ENCODE results near the gene MRPS6. TPM values are rescaled to one million over a fixed set of nuclear protein-coding genes. Genes with fewer than 3 reads are reported as not detected.

The MRPS6 gene
- total and polyA plus RNA-seq, 10 of the 15 experiments (the other 5 are each of a cell fraction or from before 2014, with no cell fraction given): 32.5 to 232 (median 90.3) TPM

DNA sequence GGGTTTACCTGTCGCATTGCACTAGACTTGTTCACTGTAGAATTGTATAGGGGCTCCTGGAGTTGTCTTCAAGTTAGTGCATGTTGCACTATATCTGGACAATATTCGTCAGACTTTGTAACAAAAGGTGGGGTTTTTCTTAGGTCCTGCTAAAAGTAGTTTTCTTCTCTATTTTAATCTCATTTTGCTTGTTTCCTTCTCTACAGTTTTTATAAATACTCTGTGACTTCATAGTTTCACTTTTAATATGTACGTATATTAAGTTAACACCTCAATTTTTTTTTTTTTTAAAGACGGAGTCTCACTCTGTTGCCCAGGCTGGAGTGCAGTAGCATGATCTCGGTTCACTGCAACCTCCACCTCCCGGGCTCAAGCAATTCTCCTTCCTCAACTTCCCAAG, 26.5 kb upstream of the MRPS6 start (continued):
- TF ChIP-seq MEF2A (IDR thresholded peaks at IDR 0.05; ENCODE audit: insufficient read depth, low read depth, low read length) (peak; percentile 97), TAF1 (IDR thresholded peaks at IDR 0.05; ENCODE audit: borderline replicate concordance, low read depth, low read length) (no peak), NFXL1 (IDR thresholded peaks at IDR 0.05; ENCODE audit: borderline replicate concordance) (no peak), POLR2AphosphoS2 (IDR thresholded peaks at IDR 0.05; ENCODE audit: low read depth, low read length) (no peak), RFX5 (IDR thresholded peaks at IDR 0.05; ENCODE audit: low read depth, low read length) (no peak), SPI1 (IDR thresholded peaks at IDR 0.05; ENCODE audit: borderline replicate concordance, insufficient read depth, low read depth, low read length) (no peak), EP300 (IDR thresholded peaks at IDR 0.05; ENCODE audit: borderline replicate concordance in 1 of 2, control insufficient read depth in 1 of 2, low read depth in 2 of 2, low read length in 2 of 2) (peak in 1 of 2 experiments; percentile 39; a peak in 1 of 4 replicates), CHD1 (IDR thresholded peaks at IDR 0.05; ENCODE audit: low read depth, low read length) (no peak), TCF3 (IDR thresholded peaks at IDR 0.05; ENCODE audit: borderline replicate concordance, insufficient read depth, low read depth, low read length) (no peak), TBL1XR1 (IDR thresholded peaks at IDR 0.05; ENCODE audit: low read depth, low read length) (0 out of 2 replicates have a peak, but pooled peaks have one; percentile 41), TCF12 (IDR thresholded peaks at IDR 0.05; ENCODE audit: low read depth, low read length) (no peak), YBX1 (IDR thresholded peaks at IDR 0.05) (no peak), SMAD5 (IDR thresholded peaks at IDR 0.05; ENCODE audit: low read depth) (no peak), NFIC (IDR thresholded peaks at IDR 0.05; ENCODE audit: low read depth, low read length) (peak; percentile 74; the same call in 1 of the 2 replicates)
- TF ChIP-seq, protein P1, sequence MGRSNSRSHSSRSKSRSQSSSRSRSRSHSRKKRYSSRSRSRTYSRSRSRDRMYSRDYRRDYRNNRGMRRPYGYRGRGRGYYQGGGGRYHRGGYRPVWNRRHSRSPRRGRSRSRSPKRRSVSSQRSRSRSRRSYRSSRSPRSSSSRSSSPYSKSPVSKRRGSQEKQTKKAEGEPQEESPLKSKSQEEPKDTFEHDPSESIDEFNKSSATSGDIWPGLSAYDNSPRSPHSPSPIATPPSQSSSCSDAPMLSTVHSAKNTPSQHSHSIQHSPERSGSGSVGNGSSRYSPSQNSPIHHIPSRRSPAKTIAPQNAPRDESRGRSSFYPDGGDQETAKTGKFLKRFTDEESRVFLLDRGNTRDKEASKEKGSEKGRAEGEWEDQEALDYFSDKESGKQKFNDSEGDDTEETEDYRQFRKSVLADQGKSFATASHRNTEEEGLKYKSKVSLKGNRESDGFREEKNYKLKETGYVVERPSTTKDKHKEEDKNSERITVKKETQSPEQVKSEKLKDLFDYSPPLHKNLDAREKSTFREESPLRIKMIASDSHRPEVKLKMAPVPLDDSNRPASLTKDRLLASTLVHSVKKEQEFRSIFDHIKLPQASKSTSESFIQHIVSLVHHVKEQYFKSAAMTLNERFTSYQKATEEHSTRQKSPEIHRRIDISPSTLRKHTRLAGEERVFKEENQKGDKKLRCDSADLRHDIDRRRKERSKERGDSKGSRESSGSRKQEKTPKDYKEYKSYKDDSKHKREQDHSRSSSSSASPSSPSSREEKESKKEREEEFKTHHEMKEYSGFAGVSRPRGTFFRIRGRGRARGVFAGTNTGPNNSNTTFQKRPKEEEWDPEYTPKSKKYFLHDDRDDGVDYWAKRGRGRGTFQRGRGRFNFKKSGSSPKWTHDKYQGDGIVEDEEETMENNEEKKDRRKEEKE (IDR thresholded peaks at IDR 0.05): no peak
- TF ChIP-seq, protein P2, sequence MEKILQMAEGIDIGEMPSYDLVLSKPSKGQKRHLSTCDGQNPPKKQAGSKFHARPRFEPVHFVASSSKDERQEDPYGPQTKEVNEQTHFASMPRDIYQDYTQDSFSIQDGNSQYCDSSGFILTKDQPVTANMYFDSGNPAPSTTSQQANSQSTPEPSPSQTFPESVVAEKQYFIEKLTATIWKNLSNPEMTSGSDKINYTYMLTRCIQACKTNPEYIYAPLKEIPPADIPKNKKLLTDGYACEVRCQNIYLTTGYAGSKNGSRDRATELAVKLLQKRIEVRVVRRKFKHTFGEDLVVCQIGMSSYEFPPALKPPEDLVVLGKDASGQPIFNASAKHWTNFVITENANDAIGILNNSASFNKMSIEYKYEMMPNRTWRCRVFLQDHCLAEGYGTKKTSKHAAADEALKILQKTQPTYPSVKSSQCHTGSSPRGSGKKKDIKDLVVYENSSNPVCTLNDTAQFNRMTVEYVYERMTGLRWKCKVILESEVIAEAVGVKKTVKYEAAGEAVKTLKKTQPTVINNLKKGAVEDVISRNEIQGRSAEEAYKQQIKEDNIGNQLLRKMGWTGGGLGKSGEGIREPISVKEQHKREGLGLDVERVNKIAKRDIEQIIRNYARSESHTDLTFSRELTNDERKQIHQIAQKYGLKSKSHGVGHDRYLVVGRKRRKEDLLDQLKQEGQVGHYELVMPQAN (conservative IDR thresholded peaks at IDR 0.05): no peak
- TF ChIP-seq, protein P3, sequence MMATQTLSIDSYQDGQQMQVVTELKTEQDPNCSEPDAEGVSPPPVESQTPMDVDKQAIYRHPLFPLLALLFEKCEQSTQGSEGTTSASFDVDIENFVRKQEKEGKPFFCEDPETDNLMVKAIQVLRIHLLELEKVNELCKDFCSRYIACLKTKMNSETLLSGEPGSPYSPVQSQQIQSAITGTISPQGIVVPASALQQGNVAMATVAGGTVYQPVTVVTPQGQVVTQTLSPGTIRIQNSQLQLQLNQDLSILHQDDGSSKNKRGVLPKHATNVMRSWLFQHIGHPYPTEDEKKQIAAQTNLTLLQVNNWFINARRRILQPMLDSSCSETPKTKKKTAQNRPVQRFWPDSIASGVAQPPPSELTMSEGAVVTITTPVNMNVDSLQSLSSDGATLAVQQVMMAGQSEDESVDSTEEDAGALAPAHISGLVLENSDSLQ (IDR thresholded peaks at IDR 0.05): no peak
- TF ChIP-seq, protein P4, sequence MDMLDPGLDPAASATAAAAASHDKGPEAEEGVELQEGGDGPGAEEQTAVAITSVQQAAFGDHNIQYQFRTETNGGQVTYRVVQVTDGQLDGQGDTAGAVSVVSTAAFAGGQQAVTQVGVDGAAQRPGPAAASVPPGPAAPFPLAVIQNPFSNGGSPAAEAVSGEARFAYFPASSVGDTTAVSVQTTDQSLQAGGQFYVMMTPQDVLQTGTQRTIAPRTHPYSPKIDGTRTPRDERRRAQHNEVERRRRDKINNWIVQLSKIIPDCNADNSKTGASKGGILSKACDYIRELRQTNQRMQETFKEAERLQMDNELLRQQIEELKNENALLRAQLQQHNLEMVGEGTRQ (IDR thresholded peaks at IDR 0.05; ENCODE audit: borderline replicate concordance, low read depth, low read length): no peak
- TF ChIP-seq, protein P5, sequence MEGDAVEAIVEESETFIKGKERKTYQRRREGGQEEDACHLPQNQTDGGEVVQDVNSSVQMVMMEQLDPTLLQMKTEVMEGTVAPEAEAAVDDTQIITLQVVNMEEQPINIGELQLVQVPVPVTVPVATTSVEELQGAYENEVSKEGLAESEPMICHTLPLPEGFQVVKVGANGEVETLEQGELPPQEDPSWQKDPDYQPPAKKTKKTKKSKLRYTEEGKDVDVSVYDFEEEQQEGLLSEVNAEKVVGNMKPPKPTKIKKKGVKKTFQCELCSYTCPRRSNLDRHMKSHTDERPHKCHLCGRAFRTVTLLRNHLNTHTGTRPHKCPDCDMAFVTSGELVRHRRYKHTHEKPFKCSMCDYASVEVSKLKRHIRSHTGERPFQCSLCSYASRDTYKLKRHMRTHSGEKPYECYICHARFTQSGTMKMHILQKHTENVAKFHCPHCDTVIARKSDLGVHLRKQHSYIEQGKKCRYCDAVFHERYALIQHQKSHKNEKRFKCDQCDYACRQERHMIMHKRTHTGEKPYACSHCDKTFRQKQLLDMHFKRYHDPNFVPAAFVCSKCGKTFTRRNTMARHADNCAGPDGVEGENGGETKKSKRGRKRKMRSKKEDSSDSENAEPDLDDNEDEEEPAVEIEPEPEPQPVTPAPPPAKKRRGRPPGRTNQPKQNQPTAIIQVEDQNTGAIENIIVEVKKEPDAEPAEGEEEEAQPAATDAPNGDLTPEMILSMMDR (IDR thresholded peaks at IDR 0.05 in 2 of 3, conservative IDR thresholded peaks at IDR 0.05 in 1 of 3; ENCODE audit: control insufficient read depth in 2 of 3, extremely low read depth in 1 of 3, insufficient read depth in 1 of 3, low read depth in 3 of 3, low read length in 3 of 3): no peak

All from GM12878 (cell line).